ENCODE data around the gene TOMM7.

Gene TOMM7

GRCh38 chr7:22787951-22788350 is 34.7 kb downstream of the TOMM7 start:
- TF ChIP-seq SIN3A (IDR thresholded peaks at IDR 0.05; ENCODE audit: borderline replicate concordance, insufficient read depth, low read length) (no peak), REST (IDR thresholded peaks at IDR 0.05; ENCODE audit: insufficient read depth in 1 of 2, low read depth in 2 of 2, low read length in 2 of 2) (no peak), TAF1 (IDR thresholded peaks at IDR 0.05; ENCODE audit: borderline replicate concordance, insufficient read depth, low read length) (no peak), FOXP2 (optimal IDR thresholded peaks at IDR 0.05; ENCODE audit: borderline replicate concordance, extremely low read depth, extremely low read length, insufficient read depth) (no peak), POLR2AphosphoS5 (IDR thresholded peaks at IDR 0.05; ENCODE audit: low read depth, low read length) (no peak)

- TF ChIP-seq POLR2AphosphoS5 (IDR thresholded peaks at IDR 0.05; ENCODE audit: low read depth, low read length): no peak
- no peak for TF ChIP-seq REST (IDR thresholded peaks at IDR 0.05; ENCODE audit: insufficient read depth in 1 of 2, low read depth in 2 of 2, low read length in 2 of 2)
- TF ChIP-seq SIN3A (IDR thresholded peaks at IDR 0.05; ENCODE audit: borderline replicate concordance, insufficient read depth, low read length): no peak
- no peak for TF ChIP-seq FOXP2 (optimal IDR thresholded peaks at IDR 0.05; ENCODE audit: borderline replicate concordance, extremely low read depth, extremely low read length, insufficient read depth)
- no peak for TF ChIP-seq TAF1 (IDR thresholded peaks at IDR 0.05; ENCODE audit: borderline replicate concordance, insufficient read depth, low read length)
Measured at GRCh38 chr7:22786290-22786932, 36.2 kb downstream of the TOMM7 start.

- no peak for TF ChIP-seq POLR2AphosphoS5 (IDR thresholded peaks at IDR 0.05; ENCODE audit: low read depth, low read length)
- TF ChIP-seq TAF1 (IDR thresholded peaks at IDR 0.05; ENCODE audit: borderline replicate concordance, insufficient read depth, low read length): no peak
- TF ChIP-seq FOXP2 (optimal IDR thresholded peaks at IDR 0.05; ENCODE audit: borderline replicate concordance, extremely low read depth, extremely low read length, insufficient read depth): no peak
- no peak for TF ChIP-seq SIN3A (IDR thresholded peaks at IDR 0.05; ENCODE audit: borderline replicate concordance, insufficient read depth, low read length)
- no peak for TF ChIP-seq REST (IDR thresholded peaks at IDR 0.05; ENCODE audit: insufficient read depth in 1 of 2, low read depth in 2 of 2, low read length in 2 of 2)
Measured at GRCh38 chr7:22784346-22784745, 38.3 kb downstream of the TOMM7 start.

GRCh38 chr7:22783421-22783820 is 39.2 kb downstream of the TOMM7 start:
- TF ChIP-seq SIN3A (IDR thresholded peaks at IDR 0.05; ENCODE audit: borderline replicate concordance, insufficient read depth, low read length) (no peak), FOXP2 (optimal IDR thresholded peaks at IDR 0.05; ENCODE audit: borderline replicate concordance, extremely low read depth, extremely low read length, insufficient read depth) (no peak), POLR2AphosphoS5 (IDR thresholded peaks at IDR 0.05; ENCODE audit: low read depth, low read length) (no peak), REST (IDR thresholded peaks at IDR 0.05; ENCODE audit: insufficient read depth in 1 of 2, low read depth in 2 of 2, low read length in 2 of 2) (no peak), TAF1 (IDR thresholded peaks at IDR 0.05; ENCODE audit: borderline replicate concordance, insufficient read depth, low read length) (no peak)

Measured in PFSK-1 (cell line).